Trophoblast cell (in vitro differentiated cells and primary cell): Measurements from ENCODE around the gene OR8G5.
"Not testable (repeated sequence)": the region's sequence is repeated elsewhere in the genome, so short reads cannot be mapped to it uniquely, and the experiment has no call there.

Source experiments
- DNase-seq, 2 donors: peaks; one replicate each; pipeline ENCODE4 v3.0.0-alpha.2; 2016
- H2AFZ ChIP-seq: 2 replicates; pipeline ENCODE4 v1.6.1; 2013; ENCODE audit warnings: low read length, moderate library complexity, mild to moderate bottlenecking; ENCODE audit not compliant: insufficient read depth, poor library complexity
- H2AK5ac ChIP-seq: 2 replicates; pipeline ENCODE4 v1.6.1; 2013; ENCODE audit warnings: mild to moderate bottlenecking, low read length
- H2BK120ac ChIP-seq: 2 replicates; pipeline ENCODE4 v1.6.1; 2013; ENCODE audit warnings: low read length, mild to moderate bottlenecking, moderate library complexity; ENCODE audit not compliant: insufficient read depth, poor library complexity
- H2BK12ac ChIP-seq: 2 replicates; pipeline ENCODE4 v1.6.1; 2013; ENCODE audit warnings: mild to moderate bottlenecking, low read length, moderate library complexity
- H2BK5ac ChIP-seq: 2 replicates; pipeline ENCODE4 v1.6.1; 2013; ENCODE audit warnings: low read length, low read depth, moderate library complexity, mild to moderate bottlenecking; ENCODE audit not compliant: poor library complexity
- H3K14ac ChIP-seq: 2 replicates; pipeline ENCODE4 v1.6.1; 2013; ENCODE audit warnings: mild to moderate bottlenecking, low read length
- H3K18ac ChIP-seq: 2 replicates; pipeline ENCODE4 v1.6.1; 2013; ENCODE audit warnings: mild to moderate bottlenecking, low read length
- H3K23ac ChIP-seq: 2 replicates; pipeline ENCODE4 v1.6.1; 2013; ENCODE audit warnings: low read length
- H3K27ac ChIP-seq: 2 replicates; pipeline ENCODE4 v1.5.1; 2013; ENCODE audit warnings: low read depth, mild to moderate bottlenecking, inconsistent platforms, low read length, moderate library complexity
- H3K27me3 ChIP-seq: 2 replicates; pipeline ENCODE4 v1.6.1; 2013; ENCODE audit warnings: inconsistent platforms, mild to moderate bottlenecking, low read length, moderate library complexity; ENCODE audit not compliant: insufficient read depth
- H3K36me3 ChIP-seq, 2 experiments: 1 replicate in 1 of 2; 2 replicates in 1 of 2; pipeline ENCODE4 v1.6.1; 2013; ENCODE audit warnings: low read length in 2 of 2, mild to moderate bottlenecking in 2 of 2, moderate library complexity in 1 of 2; ENCODE audit not compliant: insufficient read depth in 2 of 2, control insufficient read depth in 1 of 2
- H3K4ac ChIP-seq: 2 replicates; pipeline ENCODE4 v1.6.1; 2013; ENCODE audit warnings: low read depth, mild to moderate bottlenecking, low read length, moderate library complexity
- H3K4me1 ChIP-seq, 2 experiments: 1 replicate in 1 of 2; 2 replicates in 1 of 2; pipeline ENCODE4 v1.6.1; 2013; ENCODE audit warnings: low read length in 2 of 2, mild to moderate bottlenecking in 2 of 2, moderate library complexity in 1 of 2; ENCODE audit not compliant: insufficient read depth in 2 of 2, control insufficient read depth in 1 of 2
- H3K4me2 ChIP-seq: 2 replicates; pipeline ENCODE4 v1.6.1; 2013; ENCODE audit warnings: inconsistent platforms, mild to moderate bottlenecking, low read length, moderate library complexity
- H3K4me3 ChIP-seq: 2 replicates; pipeline ENCODE4 v1.5.1; 2013; ENCODE audit warnings: mild to moderate bottlenecking, low read depth, low read length, inconsistent platforms
- H3K79me1 ChIP-seq: one replicate; pipeline ENCODE4 v1.6.1; 2013; ENCODE audit warnings: low read length
- H3K79me2 ChIP-seq: 2 replicates; pipeline ENCODE4 v1.6.1; 2013; ENCODE audit warnings: low read length, mild to moderate bottlenecking; ENCODE audit not compliant: control insufficient read depth, insufficient read depth, poor library complexity
- H3K9ac ChIP-seq: 2 replicates; pipeline ENCODE4 v1.6.1; 2013; ENCODE audit warnings: mild to moderate bottlenecking, low read length
- H3K9me3 ChIP-seq: 2 replicates; pipeline ENCODE4 v1.6.1; 2013; ENCODE audit warnings: low read depth, mild to moderate bottlenecking, control low read depth, inconsistent platforms, low read length; ENCODE audit not compliant: insufficient read depth
- H4K12ac ChIP-seq: 2 replicates; pipeline ENCODE4 v1.6.1; 2013; ENCODE audit warnings: low read depth, mild to moderate bottlenecking, low read length, moderate library complexity
- H4K8ac ChIP-seq: 2 replicates; pipeline ENCODE4 v1.6.1; 2013; ENCODE audit warnings: low read depth, mild to moderate bottlenecking, low read length, moderate library complexity
- H4K91ac ChIP-seq: one replicate; pipeline ENCODE4 v1.6.1; 2013; ENCODE audit warnings: low read depth, mild to moderate bottlenecking, low read length, moderate library complexity
- WGBS: extraction: QIAGEN DNeasy Blood & Tissue Kit; methylation state at CpG from one replicate; pipeline ENCODE4 v1.1.7; 2013; ENCODE audit warnings: missing lambda C conversion rate; ENCODE audit not compliant: insufficient read length, insufficient coverage; ENCODE audit errors: extremely low coverage; 5-methylcytosine and 5-hydroxymethylcytosine counted together

Gene OR8G5

DNA sequence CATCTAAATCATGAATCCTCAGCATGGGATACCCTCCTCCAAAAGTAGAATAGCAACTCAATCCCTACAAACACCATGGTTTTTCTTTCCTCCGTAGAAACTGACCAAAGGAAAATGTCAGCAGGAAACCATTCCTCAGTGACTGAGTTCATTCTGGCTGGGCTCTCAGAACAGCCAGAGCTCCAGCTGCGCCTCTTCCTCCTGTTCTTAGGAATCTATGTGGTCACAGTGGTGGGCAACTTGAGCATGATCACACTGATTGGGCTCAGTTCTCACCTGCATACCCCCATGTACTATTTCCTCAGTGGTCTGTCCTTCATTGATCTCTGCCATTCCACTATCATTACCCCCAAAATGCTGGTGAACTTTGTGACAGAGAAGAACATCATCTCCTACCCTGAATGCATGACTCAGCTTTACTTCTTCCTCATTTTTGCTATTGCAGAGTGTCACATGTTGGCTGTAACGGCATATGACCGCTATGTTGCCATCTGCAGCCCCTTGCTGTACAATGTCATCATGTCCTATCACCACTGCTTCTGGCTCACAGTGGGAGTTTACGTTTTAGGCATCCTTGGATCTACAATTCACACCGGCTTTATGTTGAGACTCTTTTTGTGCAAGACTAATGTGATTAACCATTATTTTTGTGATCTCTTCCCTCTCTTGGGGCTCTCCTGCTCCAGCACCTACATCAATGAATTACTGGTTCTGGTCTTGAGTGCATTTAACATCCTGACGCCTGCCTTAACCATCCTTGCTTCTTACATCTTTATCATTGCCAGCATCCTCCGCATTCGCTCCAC, 31.4 kb upstream of the OR8G5 start:
- not testable (repeated sequence) for H3K36me3 ChIP-seq, H2BK12ac ChIP-seq, H3K18ac ChIP-seq, H2AK5ac ChIP-seq, H3K27ac ChIP-seq, H2BK5ac ChIP-seq, H3K4ac ChIP-seq, H2AFZ ChIP-seq, H3K23ac ChIP-seq, H3K9ac ChIP-seq, H4K12ac ChIP-seq, H2BK120ac ChIP-seq, H3K4me3 ChIP-seq, H3K27me3 ChIP-seq, H3K4me2 ChIP-seq, H3K79me1 ChIP-seq, H3K79me2 ChIP-seq, H3K9me3 ChIP-seq, H3K14ac ChIP-seq, H3K4me1 ChIP-seq, H4K8ac ChIP-seq, H4K91ac ChIP-seq
- no CpG with 5 or more reads among the region's 9 CpGs for WGBS
- DNase-seq, result peak; percentile 3 to 40

DNA sequence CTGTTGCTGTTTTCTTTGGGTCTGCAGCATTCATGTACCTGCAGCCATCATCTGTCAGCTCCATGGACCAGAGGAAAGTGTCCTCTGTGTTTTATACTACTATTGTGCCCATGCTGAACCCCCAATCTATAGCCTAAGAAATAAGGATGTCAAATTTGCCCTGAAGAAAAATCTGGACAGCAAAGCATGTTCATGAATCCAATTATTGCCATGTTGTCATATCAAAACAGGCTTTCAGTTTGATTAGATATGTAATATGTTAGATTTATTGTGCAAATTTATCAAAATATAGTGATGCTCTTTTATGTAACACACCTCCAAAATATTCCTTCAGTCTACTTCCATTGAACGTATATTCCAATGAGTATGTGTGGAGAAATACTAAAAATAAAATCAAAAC, 30.7 kb upstream of the OR8G5 start:
- no peaks in the 10 kb centered on the region for H3K79me1 ChIP-seq
- H3K36me3 ChIP-seq, result no peaks in the 10 kb centered on the region
- H3K9ac ChIP-seq, result no peak overlapping the region
- no peak overlapping the region for H4K12ac ChIP-seq
- no peaks in the 10 kb centered on the region for H3K9me3 ChIP-seq
- WGBS, result no CpG with 5 or more reads among the region's 1 CpG
- H3K4me1 ChIP-seq, result no peaks in the 10 kb centered on the region
- no peaks in the 10 kb centered on the region for H3K27me3 ChIP-seq
- no peak overlapping the region for H3K18ac ChIP-seq
- no peak overlapping the region for H3K27ac ChIP-seq
- no peak overlapping the region for H4K8ac ChIP-seq
- H4K91ac ChIP-seq, result no peak overlapping the region
- H2AK5ac ChIP-seq, result no peak overlapping the region
- H3K4ac ChIP-seq, result no peak overlapping the region
- no peak for DNase-seq
- no peak overlapping the region for H2AFZ ChIP-seq
- H3K4me2 ChIP-seq, result no peak overlapping the region
- H3K4me3 ChIP-seq, result no peak overlapping the region
- no peak overlapping the region for H2BK12ac ChIP-seq
- no peak overlapping the region for H2BK120ac ChIP-seq
- H3K79me2 ChIP-seq, result no peaks in the 10 kb centered on the region
- H3K14ac ChIP-seq, result no peak overlapping the region
- no peak overlapping the region for H2BK5ac ChIP-seq
- H3K23ac ChIP-seq, result no peak overlapping the region

DNA sequence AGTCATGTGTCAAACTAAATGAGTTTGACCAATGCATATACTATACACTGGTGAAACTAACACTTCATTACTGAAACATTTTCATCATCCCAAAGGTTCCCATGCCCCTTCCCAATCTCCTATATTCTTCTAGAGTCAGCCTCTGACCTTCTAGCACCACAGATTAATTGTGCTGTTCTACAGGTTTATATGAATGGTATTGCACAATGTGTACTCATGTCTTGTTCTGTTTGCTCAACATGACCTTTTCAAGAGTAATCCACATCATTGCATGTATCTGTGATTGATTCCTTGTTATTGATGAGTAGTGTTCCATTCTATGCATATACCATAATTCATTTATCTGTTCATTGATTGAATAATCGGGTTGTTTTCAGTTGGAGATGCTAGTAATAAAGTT, 22.8 kb upstream of the OR8G5 start:
- Histone ChIP-seq H3K9me3 (no peaks in the 10 kb centered on the region), H3K27me3 (no peaks in the 10 kb centered on the region), H3K79me1 (no peaks in the 10 kb centered on the region), H3K4me1 (no peaks in the 10 kb centered on the region), H2BK12ac (no peak overlapping the region), H3K4me2 (no peak overlapping the region), H3K23ac (no peak overlapping the region), H3K14ac (no peak overlapping the region), H2AK5ac (no peak overlapping the region), H2BK5ac (no peak overlapping the region), H4K8ac (no peak overlapping the region), H3K9ac (no peak overlapping the region), H3K4me3 (no peak overlapping the region), H2AFZ (no peak overlapping the region), H3K27ac (no peak overlapping the region), H3K18ac (no peak overlapping the region), H3K4ac (no peak overlapping the region), H4K91ac (no peak overlapping the region), H3K79me2 (no peaks in the 10 kb centered on the region), H3K36me3 (no peaks in the 10 kb centered on the region), H2BK120ac (no peak overlapping the region), H4K12ac (no peak overlapping the region)
- DNase-seq, result no peak
- no CpG with 5 or more reads among the region's 1 CpG for WGBS

DNA sequence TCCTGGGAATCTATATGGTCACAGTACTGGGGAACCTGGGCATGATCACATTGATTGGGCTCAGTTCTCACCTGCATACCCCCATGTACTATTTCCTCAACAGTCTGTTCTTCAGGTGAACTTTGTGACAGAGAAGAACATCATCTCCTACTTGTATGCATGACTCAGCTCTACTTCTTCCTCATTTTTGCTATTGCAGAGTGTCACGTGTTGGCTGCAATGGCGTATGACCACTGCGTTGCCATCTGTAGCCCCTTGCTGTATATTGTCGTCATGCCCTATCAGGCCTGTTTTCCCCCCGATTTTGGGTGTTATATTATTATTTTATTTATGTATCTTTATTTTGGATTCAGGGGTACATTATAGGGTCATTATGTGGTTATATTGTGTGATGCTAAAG, 17.7 kb upstream of the OR8G5 start:
- Histone ChIP-seq H3K27ac (no peak overlapping the region), H3K14ac (no peak overlapping the region), H4K12ac (no peak overlapping the region), H4K91ac (no peak overlapping the region), H3K79me1 (no peaks in the 10 kb centered on the region), H2AFZ (no peak overlapping the region), H2BK120ac (no peak overlapping the region), H2AK5ac (no peak overlapping the region), H3K9me3 (no peaks in the 10 kb centered on the region), H3K79me2 (no peaks in the 10 kb centered on the region), H3K9ac (no peak overlapping the region), H2BK5ac (no peak overlapping the region), H3K4me3 (no peak overlapping the region), H4K8ac (no peak overlapping the region), H3K18ac (no peak overlapping the region), H3K4me1 (no peaks in the 10 kb centered on the region), H3K4me2 (no peak overlapping the region), H3K23ac (no peak overlapping the region), H3K27me3 (no peaks in the 10 kb centered on the region), H3K4ac (no peak overlapping the region), H3K36me3 (no peaks in the 10 kb centered on the region), H2BK12ac (no peak overlapping the region)
- DNase-seq, result no peak
- no CpG with 5 or more reads among the region's 5 CpGs for WGBS
